ENCODE data around the gene CIRBP. TPM values are rescaled to one million over a fixed set of nuclear protein-coding genes. Genes with fewer than 3 reads are reported as not detected.

The CIRBP gene
- total RNA-seq, 1 experiment from 2014 or later: 263 TPM

DNA sequence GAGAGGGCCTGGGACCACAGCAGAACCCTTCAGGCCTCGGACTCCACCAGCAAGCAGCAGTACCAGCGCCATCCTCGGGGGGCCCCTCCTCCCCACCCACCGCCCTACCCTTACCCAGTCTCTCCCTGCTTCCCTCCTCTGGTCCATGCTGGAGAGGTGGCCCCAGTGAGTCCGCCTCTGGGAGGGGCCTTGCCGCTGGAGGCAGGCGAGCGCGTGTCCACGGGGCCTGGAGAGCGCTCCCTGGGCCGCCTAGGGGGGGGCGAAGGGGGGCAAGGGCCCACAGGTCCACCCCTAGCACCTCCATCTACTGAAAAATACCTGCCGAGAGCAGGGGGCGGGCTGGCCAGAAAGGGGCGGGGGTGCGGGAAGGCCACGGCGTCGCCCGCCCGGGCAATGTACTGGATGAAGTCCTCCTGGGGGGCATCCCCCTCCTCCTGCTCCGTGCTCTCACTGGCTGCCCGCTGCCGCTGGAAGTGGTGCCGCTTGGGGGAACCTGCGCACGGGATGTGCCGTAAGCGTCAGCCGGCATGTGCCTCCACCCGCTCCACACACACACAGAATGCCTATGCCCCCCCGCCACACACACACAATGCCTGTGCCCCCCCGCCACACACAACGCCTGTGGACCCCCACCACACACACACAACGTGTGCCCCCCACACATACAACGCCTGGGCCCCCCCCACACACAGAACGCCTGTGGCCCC, 38.2 kb upstream of the CIRBP start:
- Histone ChIP-seq H3K27me3 (ENCODE audit: insufficient read depth, low read length) (no peaks in the 10 kb centered on the region), H3K4me1 (ENCODE audit: insufficient read depth, low read length) (no peaks in the 10 kb centered on the region), H3K18ac (ENCODE audit: insufficient read length, low read depth, low read length) (no peak overlapping the region), H2AFZ (ENCODE audit: low read length) (no peak overlapping the region), H3K79me1 (ENCODE audit: insufficient read depth, low read depth, low read length, poor library complexity, severe bottlenecking) (no peaks in the 10 kb centered on the region), H2BK15ac (ENCODE audit: low read depth, low read length) (no peak overlapping the region), H3K14ac (ENCODE audit: insufficient read depth, low read length) (no peak overlapping the region), H3K79me2 (ENCODE audit: insufficient read depth, low read length) (no peaks in the 10 kb centered on the region), H3K4me2 (ENCODE audit: insufficient read depth, insufficient read length, low read length) (no peak overlapping the region), H4K5ac (ENCODE audit: insufficient read length, low read depth, low read length) (no peak overlapping the region), H3K4ac (ENCODE audit: low read depth, low read length) (no peak overlapping the region), H4K20me1 (ENCODE audit: control insufficient read depth, insufficient read depth, insufficient read length) (no peaks in the 10 kb centered on the region), H3K23me2 (ENCODE audit: insufficient read length, low read depth, low read length, poor library complexity, severe bottlenecking) (no peaks in the 10 kb centered on the region), H2BK12ac (ENCODE audit: insufficient read length, low read depth, low read length) (no peak overlapping the region), H3K9ac (ENCODE audit: extremely low read depth, insufficient read length, low read length) (no peak overlapping the region), H4K8ac (replicated peaks; ENCODE audit: insufficient read length, low read depth, low read length) (no peak overlapping the region), H2BK20ac (ENCODE audit: low read depth, low read length, poor library complexity, severe bottlenecking) (no peak overlapping the region), H3K9me3 (ENCODE audit: control insufficient read depth, low read depth, low read length) (no peaks in the 10 kb centered on the region), H3K56ac (ENCODE audit: insufficient read length, low read depth, low read length) (no peak overlapping the region), H3K27ac (ENCODE audit: insufficient read length, low read depth, low read length) (no peak overlapping the region), H3T11ph (ENCODE audit: low read length) (no peak overlapping the region), H2BK5ac (ENCODE audit: insufficient read length, low read length) (no peak overlapping the region), H2BK120ac (ENCODE audit: low read depth, low read length, poor library complexity, severe bottlenecking) (no peak overlapping the region), H4K91ac (ENCODE audit: insufficient read length, low read depth, low read length) (no peak overlapping the region), H3K23ac (ENCODE audit: insufficient read length, low read depth, low read length) (no peak overlapping the region), H2AK5ac (ENCODE audit: insufficient read length, low read length) (no peak overlapping the region)
- TF ChIP-seq, protein P1, sequence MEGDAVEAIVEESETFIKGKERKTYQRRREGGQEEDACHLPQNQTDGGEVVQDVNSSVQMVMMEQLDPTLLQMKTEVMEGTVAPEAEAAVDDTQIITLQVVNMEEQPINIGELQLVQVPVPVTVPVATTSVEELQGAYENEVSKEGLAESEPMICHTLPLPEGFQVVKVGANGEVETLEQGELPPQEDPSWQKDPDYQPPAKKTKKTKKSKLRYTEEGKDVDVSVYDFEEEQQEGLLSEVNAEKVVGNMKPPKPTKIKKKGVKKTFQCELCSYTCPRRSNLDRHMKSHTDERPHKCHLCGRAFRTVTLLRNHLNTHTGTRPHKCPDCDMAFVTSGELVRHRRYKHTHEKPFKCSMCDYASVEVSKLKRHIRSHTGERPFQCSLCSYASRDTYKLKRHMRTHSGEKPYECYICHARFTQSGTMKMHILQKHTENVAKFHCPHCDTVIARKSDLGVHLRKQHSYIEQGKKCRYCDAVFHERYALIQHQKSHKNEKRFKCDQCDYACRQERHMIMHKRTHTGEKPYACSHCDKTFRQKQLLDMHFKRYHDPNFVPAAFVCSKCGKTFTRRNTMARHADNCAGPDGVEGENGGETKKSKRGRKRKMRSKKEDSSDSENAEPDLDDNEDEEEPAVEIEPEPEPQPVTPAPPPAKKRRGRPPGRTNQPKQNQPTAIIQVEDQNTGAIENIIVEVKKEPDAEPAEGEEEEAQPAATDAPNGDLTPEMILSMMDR (conservative IDR thresholded peaks at IDR 0.05): no peak
- no peaks in the 10 kb centered on the region for H3K9me3 Mint-ChIP-seq
- H3K4me1 Mint-ChIP-seq: 0 out of 4 replicates have a peak, but pooled peaks cover 0 to 2% of the 10 kb centered on the region in 2 experiments
- no peak overlapping the region for H3K27ac Mint-ChIP-seq
- H3K4me3 Mint-ChIP-seq: no peak overlapping the region
- no peaks in the 10 kb centered on the region for H3K27me3 Mint-ChIP-seq (ENCODE audit: low read depth)
- DNase-seq: no peak
- H3K36me3 Mint-ChIP-seq (ENCODE audit: insufficient read depth in 1 of 3, low read depth in 3 of 3): peaks cover 2 to 33% (median 22%) of the 10 kb centered on the region in 3 experiments; a peak in 5 of 7 replicates
- WGBS (ENCODE audit: extremely low coverage, insufficient read length, low lambda C conversion rate): no CpG with 5 or more reads among the region's 38 CpGs
